HepG2 (cell line): ENCODE measurements around the gene NLRP6. TPM values are rescaled to one million over a fixed set of nuclear protein-coding genes. Genes with fewer than 3 reads are reported as not detected.

ENCODE experiments used
- KDM2A ChIP-seq: sonication (generic); formaldehyde crosslinking; IDR thresholded peaks from 2 replicates; pipeline ENCODE4 v1.4.0; 2020; ENCODE audit warnings: low read depth, missing genetic modification reagents, borderline replicate concordance
- RFX3 ChIP-seq: IDR thresholded peaks from 2 replicates; pipeline ENCODE4 v1.6.1; 2016; ENCODE audit warnings: missing biosample characterization, missing genetic modification reagents
- ZFP82 ChIP-seq: sonication (generic); formaldehyde crosslinking; IDR thresholded peaks from 2 replicates; pipeline ENCODE4 v1.5.1; 2020; ENCODE audit warnings: mild to moderate bottlenecking, missing genetic modification reagents, borderline replicate concordance
- ZIK1 ChIP-seq: sonication (generic); formaldehyde crosslinking; IDR thresholded peaks from 2 replicates; pipeline ENCODE4 v1.5.0; 2020; ENCODE audit warnings: mild to moderate bottlenecking, low read depth, missing genetic modification reagents, borderline replicate concordance
- ZNF629 ChIP-seq: sonication (generic); formaldehyde crosslinking; conservative IDR thresholded peaks from 2 replicates; pipeline ENCODE4 v1.5.0; 2020; ENCODE audit warnings: missing genetic modification reagents
- polyA plus RNA-seq, 8 experiments: library from polyadenylated mRNA; depleted of rRNA in 3 of 8; stranded (reverse) in 7 of 8; unstranded in 1 of 8; fragments of >200 nt; fragmentation: Illumina TruSeq in 4 of 8; extraction: Trizol in 4 of 8; gene quantifications; 2 replicates each; pipeline versions ENCODE4 v1.2.1 to v1.2.3, GENCODE V29; 2011 to 2016; ENCODE audit warnings: low read depth in 4 of 8, missing spikeins in 1 of 8, mixed read lengths in 1 of 8; ENCODE audit not compliant: insufficient read depth in 1 of 8
- total RNA-seq, 5 experiments: library from RNA; depleted of rRNA; stranded (reverse); fragments of >200 nt; fragmentation: Illumina TruSeq; extraction: Trizol; gene quantifications; 2 replicates each; pipeline ENCODE4 v1.2.3, GENCODE V29; 2016; ENCODE audit warnings: low read depth in 1 of 5
- TF ChIP-seq, protein P1 (sequence below): sonication (generic); formaldehyde crosslinking; IDR thresholded peaks from 2 replicates; pipeline ENCODE4 v1.5.1; 2020; ENCODE audit warnings: mild to moderate bottlenecking, missing genetic modification reagents, moderate library complexity
- TF ChIP-seq, protein P2 (sequence below): sonication (generic); formaldehyde crosslinking; IDR thresholded peaks from 2 replicates; pipeline ENCODE4 v1.8.0; 2022; ENCODE audit warnings: missing genetic modification reagents, mild to moderate bottlenecking, borderline replicate concordance
- TF ChIP-seq, protein P3 (sequence below): sonication (generic); IDR thresholded peaks from 2 replicates; pipeline ENCODE4 v1.6.1; 2016; ENCODE audit warnings: low read depth, borderline replicate concordance

Gene NLRP6
- total and polyA plus RNA-seq, 2 of the 13 experiments (the other 11 are each of a cell fraction or from before 2014, with no cell fraction given): not detected

DNA sequence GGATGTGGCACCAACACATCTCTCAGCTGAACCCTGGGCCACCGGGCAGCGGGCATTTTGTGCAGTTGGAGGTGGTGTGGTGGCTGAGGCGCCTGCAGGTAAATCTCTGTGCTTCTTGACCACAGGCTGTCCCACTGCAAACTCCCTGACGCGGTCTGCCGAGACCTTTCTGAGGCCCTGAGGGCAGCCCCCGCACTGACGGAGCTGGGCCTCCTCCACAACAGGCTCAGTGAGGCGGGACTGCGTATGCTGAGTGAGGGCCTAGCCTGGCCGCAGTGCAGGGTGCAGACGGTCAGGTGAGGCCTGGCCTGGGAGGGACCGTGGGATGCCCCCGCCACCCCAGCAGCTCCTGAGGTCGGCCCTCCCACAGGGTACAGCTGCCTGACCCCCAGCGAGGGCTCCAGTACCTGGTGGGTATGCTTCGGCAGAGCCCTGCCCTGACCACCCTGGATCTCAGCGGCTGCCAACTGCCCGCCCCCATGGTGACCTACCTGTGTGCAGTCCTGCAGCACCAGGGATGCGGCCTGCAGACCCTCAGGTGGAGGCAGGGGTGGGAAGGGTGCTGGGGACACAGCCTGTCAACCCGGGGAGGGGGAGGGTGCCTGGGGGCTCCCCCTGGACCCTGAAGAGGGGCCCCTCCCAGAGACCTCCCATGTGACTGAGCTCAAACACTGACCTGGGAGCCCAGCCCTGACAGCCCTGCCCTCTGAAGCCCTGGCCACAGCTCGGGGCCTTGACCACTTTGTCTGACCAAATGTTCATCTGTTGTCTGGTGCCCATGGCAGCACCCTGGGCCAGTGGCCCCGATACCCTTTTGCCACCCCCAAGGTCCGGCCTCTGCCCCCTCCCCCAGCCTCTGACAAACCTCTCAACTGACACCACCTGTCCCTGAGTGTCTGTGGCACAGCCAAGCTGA, 6.2 kb downstream of the NLRP6 start (continued):
- TF ChIP-seq, protein P1, sequence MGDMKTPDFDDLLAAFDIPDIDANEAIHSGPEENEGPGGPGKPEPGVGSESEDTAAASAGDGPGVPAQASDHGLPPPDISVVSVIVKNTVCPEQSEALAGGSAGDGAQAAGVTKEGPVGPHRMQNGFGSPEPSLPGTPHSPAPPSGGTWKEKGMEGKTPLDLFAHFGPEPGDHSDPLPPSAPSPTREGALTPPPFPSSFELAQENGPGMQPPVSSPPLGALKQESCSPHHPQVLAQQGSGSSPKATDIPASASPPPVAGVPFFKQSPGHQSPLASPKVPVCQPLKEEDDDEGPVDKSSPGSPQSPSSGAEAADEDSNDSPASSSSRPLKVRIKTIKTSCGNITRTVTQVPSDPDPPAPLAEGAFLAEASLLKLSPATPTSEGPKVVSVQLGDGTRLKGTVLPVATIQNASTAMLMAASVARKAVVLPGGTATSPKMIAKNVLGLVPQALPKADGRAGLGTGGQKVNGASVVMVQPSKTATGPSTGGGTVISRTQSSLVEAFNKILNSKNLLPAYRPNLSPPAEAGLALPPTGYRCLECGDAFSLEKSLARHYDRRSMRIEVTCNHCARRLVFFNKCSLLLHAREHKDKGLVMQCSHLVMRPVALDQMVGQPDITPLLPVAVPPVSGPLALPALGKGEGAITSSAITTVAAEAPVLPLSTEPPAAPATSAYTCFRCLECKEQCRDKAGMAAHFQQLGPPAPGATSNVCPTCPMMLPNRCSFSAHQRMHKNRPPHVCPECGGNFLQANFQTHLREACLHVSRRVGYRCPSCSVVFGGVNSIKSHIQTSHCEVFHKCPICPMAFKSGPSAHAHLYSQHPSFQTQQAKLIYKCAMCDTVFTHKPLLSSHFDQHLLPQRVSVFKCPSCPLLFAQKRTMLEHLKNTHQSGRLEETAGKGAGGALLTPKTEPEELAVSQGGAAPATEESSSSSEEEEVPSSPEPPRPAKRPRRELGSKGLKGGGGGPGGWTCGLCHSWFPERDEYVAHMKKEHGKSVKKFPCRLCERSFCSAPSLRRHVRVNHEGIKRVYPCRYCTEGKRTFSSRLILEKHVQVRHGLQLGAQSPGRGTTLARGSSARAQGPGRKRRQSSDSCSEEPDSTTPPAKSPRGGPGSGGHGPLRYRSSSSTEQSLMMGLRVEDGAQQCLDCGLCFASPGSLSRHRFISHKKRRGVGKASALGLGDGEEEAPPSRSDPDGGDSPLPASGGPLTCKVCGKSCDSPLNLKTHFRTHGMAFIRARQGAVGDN (CRISPR knock-in tag): peak; percentile 3; the same call in 1 of the 2 replicates
- TF ChIP-seq, protein P2, sequence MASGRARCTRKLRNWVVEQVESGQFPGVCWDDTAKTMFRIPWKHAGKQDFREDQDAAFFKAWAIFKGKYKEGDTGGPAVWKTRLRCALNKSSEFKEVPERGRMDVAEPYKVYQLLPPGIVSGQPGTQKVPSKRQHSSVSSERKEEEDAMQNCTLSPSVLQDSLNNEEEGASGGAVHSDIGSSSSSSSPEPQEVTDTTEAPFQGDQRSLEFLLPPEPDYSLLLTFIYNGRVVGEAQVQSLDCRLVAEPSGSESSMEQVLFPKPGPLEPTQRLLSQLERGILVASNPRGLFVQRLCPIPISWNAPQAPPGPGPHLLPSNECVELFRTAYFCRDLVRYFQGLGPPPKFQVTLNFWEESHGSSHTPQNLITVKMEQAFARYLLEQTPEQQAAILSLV: no peak
- TF ChIP-seq RFX3 (CRISPR knock-in tag) (no peak), ZIK1 (CRISPR knock-in tag) (no peak), KDM2A (0 out of 2 replicates have a peak, but pooled peaks have one; percentile 26), ZNF629 (CRISPR knock-in tag) (no peak), ZFP82 (CRISPR knock-in tag) (no peak)
- TF ChIP-seq, protein P3, sequence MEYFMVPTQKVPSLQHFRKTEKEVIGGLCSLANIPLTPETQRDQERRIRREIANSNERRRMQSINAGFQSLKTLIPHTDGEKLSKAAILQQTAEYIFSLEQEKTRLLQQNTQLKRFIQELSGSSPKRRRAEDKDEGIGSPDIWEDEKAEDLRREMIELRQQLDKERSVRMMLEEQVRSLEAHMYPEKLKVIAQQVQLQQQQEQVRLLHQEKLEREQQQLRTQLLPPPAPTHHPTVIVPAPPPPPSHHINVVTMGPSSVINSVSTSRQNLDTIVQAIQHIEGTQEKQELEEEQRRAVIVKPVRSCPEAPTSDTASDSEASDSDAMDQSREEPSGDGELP: no peak
- TF ChIP-seq, all 625 proteins: peak for 4
